PC-3 (cell line): ENCODE measurements around the gene ANKFN1.

Experiments used
- EZH2 ChIP-seq: fragments of 300-600 bp; sonication (generic); IDR thresholded peaks from one replicate; pipeline ENCODE4 v1.6.1; 2017; ENCODE audit warnings: antibody characterized with exemption, mild to moderate bottlenecking, low read length; ENCODE audit not compliant: unreplicated experiment
- TF ChIP-seq, protein P1 (sequence below): fragments of 300-600 bp; sonication (generic); conservative IDR thresholded peaks from 2 replicates; pipeline ENCODE4 v1.5.1; 2017; ENCODE audit warnings: antibody characterized with exemption, low read depth, mild to moderate bottlenecking, low read length

DNA sequence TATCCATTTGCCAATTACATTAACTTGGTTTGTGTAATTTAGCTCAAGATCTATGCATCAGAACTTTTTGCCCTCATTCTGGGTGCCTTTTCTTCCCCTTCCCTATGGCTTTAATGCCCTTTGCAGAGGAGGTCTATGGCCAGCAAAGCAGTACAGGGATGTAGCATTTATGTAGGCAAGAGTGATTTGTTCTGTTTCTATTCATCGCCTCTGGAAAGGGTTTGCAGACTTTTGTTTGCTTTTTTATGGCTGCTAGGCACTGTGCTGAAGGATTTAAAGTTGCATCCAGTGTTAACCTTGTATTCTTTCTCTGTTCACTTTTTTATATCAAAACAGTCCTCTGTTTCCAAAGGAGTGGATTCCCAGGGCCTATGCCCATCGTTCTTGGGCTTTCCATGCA, 78.0 kb downstream of the ANKFN1 start:
- TF ChIP-seq, protein P1, sequence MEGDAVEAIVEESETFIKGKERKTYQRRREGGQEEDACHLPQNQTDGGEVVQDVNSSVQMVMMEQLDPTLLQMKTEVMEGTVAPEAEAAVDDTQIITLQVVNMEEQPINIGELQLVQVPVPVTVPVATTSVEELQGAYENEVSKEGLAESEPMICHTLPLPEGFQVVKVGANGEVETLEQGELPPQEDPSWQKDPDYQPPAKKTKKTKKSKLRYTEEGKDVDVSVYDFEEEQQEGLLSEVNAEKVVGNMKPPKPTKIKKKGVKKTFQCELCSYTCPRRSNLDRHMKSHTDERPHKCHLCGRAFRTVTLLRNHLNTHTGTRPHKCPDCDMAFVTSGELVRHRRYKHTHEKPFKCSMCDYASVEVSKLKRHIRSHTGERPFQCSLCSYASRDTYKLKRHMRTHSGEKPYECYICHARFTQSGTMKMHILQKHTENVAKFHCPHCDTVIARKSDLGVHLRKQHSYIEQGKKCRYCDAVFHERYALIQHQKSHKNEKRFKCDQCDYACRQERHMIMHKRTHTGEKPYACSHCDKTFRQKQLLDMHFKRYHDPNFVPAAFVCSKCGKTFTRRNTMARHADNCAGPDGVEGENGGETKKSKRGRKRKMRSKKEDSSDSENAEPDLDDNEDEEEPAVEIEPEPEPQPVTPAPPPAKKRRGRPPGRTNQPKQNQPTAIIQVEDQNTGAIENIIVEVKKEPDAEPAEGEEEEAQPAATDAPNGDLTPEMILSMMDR = no peak
- TF ChIP-seq EZH2 = no peak
